ENCODE data around the gene SPATA1.

The SPATA1 gene

DNA sequence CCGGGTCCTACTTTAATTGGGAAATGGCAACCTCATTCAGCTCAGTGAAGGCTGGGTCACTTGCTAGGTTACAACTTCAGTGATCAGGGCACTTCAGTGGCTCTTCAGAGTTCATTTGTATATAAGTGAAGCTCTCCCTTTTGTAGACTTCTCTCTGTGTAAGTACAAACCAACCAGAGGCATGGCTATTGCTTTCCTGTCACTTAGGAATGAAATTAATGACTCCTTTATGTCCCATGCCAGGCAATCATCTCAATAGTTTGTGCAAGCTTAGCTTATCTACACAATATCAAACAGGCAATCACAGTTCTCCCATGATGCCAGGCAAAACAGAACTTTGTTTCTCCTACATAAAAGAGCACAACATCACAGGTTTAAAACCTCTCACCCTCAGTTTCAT lies 90.8 kb downstream of the SPATA1 start:
- DNase-seq: no peak

DNA sequence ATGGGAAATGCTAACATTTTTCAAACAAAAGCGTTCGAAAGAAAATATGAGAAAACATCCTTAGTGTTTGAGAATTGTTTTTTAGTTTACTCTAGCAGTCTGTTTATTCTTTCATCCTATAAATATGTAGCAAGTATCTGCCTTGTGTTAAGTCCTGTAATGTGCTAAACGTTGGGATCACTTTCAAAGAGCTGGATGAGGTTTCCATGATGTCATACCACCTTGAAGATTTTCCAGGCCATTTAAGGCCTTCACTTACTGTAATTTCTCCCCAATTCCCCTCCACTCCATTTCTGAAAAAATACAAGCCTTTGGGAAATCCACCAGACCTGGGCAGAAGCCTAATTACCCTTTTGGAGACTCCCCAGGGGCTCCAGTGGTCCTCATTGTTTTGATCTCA lies 92.2 kb downstream of the SPATA1 start:
- no peak for DNase-seq

DNA sequence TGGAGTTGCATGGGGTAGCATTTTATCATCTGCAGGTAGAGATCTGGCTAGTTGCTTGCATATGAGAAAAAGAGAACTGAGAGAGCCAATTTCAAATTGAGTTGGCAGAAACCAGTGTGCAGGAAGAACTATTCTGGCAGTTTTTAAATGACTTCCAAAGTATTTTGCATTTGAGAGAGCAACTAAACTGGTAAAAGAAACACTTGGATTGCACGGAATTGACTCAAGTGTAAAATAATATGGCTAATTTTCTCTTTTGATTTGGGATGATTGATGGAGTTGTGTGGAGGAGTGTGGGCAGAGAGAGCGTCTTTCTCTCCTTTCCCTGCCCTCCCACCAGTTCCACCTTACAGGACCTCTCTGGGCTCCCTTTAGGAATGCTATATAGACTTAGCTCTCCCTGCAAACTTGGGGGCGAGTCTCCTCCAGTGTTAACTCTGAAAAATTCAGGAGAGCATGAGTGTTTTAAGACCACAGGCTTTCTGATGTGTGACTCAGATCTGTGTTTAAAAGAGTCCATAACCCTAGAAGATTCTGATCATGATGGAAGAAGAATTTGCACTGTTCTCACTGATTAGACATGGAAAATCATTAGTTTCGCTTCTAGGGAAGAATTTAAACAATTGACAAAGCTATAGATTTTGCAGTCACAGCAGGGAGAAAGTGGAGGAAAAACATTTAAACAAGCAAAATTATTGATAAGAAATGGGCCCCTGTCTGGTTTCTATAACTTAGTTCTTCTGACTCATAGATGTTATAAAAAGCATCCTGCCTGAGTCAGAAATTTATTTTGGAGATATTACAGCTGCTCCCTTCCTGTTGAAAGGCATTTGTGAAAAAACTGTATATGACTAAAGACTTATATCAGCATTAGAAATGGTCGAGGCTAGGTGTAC lies 92.9 kb downstream of the SPATA1 start:
- peak; percentile 13 for DNase-seq

DNA sequence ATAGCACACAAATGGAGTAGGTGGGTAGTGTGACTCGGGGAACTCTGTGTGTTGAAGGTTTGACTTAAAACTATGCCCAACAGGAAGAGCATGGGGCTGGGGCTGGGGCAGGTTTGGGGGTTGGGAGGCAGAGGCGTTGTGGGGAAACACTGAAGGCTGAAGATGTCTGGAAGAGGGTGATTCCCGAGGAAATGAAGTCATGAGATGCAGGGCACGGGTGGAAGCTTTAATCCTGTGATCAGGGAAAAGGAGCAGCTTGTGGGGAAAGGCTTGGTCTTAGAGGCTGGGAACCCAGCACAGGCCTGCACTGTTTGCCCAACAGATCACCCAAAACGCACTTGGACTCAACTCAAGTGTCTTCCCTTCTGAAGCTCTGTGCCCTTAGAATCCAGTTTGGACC lies 94.6 kb downstream of the SPATA1 start:
- DNase-seq: no peak

DNA sequence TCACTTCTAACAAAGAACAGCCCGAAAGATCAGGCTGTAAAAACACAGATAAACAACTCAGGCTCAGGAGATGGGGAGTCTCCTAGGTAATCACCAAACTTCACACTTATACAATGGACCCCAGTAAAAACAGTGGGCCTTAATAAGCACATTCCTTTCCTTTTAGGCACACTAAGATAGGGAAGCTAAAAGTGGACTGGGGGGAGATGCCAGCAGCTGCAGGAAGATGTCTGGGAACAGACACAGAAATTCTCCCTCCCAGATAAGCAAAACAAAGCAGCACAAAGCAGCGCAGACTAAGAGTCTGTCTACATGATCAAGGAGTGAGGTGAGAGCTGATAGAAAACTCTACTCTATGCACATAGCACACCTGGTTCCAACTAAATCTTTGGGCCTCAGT lies 97.0 kb downstream of the SPATA1 start:
- DNase-seq: no peak

DNA sequence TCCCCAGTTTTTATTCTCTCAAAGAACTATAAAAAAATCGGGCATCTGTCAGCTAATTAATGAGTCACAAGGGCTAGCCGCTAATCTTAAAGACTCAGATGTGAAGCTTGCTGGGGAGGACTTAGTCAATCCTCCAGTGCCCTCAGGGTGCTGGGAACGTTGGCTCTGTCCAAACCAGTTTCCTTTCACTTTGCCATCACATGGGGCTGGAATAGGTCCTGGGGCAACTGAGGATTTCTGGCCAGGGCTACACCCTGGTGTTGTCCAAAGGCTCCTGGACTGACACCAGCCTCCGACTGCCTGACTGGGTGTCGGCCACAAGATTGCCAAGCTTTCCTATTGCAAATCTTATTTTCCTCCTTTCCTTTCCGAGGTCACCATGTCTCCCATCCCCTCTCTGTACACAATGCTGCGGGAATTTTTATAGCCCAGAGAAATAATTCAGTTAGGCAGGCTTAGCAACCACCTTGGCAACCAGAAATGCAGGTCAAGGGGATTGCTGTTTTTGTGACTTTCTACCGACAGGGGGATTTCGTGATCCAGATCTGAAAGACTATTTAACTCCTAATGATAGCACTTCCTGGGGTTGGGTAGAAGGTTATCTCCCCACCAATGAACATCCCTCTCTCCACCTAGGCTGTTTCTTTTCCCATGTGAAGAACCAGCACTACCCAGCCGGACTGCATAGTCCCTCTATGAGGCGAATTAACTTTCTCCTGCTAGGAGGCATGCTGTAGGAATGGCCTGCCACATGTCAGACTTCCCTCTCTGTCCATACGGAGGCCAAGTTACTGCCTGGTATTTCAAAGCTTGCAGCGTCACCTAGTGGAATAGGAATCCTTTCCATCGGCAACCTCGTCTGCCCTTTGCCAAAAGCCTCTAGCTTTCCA lies 98.0 kb downstream of the SPATA1 start:
- no peak for DNase-seq

DNA sequence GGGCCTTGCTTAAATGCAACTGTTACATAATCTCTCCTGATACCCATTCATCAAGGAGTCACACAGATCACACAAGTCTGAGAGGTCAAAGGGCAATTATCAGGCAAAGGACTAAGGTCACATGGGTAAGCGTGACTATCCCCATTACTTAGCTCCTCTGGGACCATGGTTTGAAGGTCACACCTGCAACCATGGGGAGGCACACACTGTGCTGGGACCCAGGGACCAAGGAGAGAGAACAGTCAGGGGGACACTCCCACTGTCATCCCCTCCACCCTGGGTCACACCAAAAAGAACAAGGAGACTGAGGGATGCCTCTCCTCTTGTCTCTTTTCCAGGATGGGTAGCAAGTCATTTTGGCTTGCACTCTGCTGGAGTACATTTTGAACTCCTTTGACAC lies 99.0 kb downstream of the SPATA1 start:
- DNase-seq: no peak

DNA sequence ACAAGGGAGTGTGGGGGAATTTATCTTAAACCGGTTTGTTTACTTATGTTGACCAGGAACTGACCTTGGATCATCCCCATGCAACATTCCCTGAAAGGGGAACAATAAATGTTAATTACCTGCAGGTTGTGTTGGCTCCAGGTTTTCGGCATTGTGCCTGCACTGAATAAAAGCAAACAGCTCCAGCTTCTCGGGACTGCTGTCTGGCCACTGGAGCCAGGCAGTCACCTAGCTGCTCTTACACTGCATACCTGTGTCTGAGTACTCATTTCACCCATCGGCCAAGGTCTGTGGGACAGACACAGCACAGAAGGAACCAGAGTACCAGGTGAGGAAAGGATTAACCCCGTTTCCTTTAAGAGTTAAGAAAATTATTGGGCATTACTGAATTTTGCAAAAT lies 100.8 kb downstream of the SPATA1 start:
- no peak for DNase-seq

DNA sequence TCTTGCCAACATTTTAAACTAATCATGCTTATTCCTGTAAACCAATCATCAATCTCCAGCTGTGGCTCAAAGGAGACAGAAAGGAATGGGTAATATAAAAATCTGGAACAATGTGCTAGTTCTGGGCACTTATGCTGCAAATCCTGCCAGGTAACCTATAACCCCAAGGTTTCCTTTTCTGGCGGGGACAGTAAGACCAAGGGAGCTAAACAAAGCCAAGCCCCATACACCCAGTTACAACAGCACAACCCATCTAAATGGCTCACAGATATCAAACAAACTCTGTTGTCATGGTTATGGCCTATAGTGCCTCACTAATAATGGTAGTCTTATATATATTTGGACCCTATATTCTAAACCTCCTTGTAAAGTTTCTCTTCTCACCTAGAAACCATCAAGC lies 104.9 kb downstream of the SPATA1 start:
- DNase-seq: no peak

DNA sequence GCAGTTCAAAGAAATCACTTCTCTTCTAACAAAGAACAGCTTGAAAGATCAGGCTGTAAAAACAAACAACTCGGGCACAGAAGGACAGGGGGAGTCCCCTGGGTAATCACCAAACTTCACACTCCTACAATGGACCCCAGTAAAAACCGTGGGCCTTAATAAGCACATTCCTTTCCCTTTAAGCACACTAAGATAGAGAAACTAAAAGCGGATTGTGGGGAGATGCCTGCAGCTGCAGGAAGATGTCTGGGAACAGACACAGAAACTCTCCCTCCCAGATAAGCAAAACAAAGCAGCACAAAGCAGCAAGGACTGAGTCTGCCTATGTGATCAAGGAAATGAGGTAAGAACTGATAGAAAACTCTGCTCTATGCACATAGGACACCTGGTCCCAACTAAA lies 105.6 kb downstream of the SPATA1 start:
- DNase-seq: no peak

DNA sequence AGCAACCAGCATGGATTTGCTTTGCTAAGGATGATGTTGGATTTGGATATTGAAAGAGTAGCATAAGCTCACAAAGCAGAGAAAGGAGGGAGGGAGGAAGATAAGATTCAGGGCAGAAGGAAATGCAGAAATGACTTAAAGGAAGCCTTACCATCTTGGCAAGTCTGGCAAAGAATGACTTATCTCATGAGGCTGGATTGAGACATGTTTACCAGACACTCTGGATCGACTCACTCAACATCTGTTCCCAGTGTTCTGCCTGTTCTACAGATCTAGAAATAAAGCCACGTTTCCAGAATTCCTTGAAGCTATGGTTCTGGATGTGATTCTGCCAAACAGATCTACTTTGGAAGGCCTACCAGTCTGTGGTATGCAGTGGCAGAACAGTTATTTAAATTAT lies 106.8 kb downstream of the SPATA1 start:
- no peak for DNase-seq

DNA sequence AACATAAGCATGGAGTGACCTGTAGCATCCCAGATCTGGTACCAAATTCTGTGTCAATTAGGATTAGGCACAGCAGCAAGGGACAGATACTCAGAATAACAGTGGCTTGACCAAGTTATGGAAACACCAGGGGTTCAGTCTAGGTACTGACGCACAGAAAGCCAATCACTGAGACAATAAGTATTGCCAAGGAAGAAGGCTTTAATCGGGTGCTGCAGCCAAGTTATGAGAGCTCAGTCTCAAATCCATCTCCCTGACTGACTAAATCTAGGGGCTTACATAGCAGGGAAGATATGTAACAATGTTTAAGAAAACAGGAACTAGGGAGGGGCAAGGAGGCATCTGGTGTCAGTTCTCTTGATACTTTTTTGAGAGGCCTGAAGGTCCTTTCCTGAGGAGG lies 107.7 kb downstream of the SPATA1 start:
- DNase-seq: no peak

DNA sequence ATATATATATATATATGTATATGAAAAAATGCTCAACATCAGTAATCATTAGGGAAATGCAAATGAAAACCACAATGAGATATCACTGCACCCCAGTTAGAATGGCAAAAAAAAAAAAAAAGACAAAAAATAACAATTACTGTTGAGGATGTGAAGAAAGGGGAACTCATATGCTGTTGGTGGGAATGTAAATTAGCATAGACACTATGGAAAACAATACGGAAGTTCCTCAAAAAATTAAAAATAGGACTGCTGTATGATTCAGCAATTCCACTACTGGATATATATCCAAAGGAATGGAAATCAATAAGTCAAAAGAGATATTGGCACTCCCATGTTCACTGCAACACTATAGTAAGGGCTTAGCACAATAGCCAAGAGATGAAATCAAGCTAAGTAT lies 109.6 kb downstream of the SPATA1 start:
- DNase-seq: no peak

Data from stimulated activated CD4-positive, alpha-beta T cell treated with anti-CD3 and anti-CD28 coated beads, Interleukin-4, amount 100 ng/mL, for 24 hours (primary cell).